PFSK-1 (cell line): ENCODE measurements around the gene CYTH1.

Experiments used
- POLR2AphosphoS5 ChIP-seq: IDR thresholded peaks from 2 replicates; pipeline ENCODE4 v1.6.1; 2012; ENCODE audit warnings: low read depth, mild to moderate bottlenecking, control low read depth, low read length, moderate library complexity
- SIN3A ChIP-seq: IDR thresholded peaks from 2 replicates; pipeline ENCODE4 v1.6.1; 2012; ENCODE audit warnings: mild to moderate bottlenecking, low read length, moderate library complexity, borderline replicate concordance; ENCODE audit not compliant: insufficient read depth
- TAF1 ChIP-seq: IDR thresholded peaks from 2 replicates; pipeline ENCODE4 v1.6.1; 2012; ENCODE audit warnings: low read length, control low read depth, borderline replicate concordance; ENCODE audit not compliant: insufficient read depth
- TF ChIP-seq, protein P1 (sequence below), 2 experiments: IDR thresholded peaks; 2 replicates each; pipeline versions ENCODE4 v1.6.1 to v1.8.0; 2011 to 2012; ENCODE audit warnings: low read depth in 2 of 2, low read length in 2 of 2, control low read depth in 1 of 2, inconsistent platforms in 1 of 2, mild to moderate bottlenecking in 1 of 2, moderate library complexity in 1 of 2; ENCODE audit not compliant: insufficient read depth in 1 of 2

- no peak for TF ChIP-seq TAF1
- no peak for TF ChIP-seq SIN3A
- no peak for TF ChIP-seq POLR2AphosphoS5
- TF ChIP-seq, protein P1, sequence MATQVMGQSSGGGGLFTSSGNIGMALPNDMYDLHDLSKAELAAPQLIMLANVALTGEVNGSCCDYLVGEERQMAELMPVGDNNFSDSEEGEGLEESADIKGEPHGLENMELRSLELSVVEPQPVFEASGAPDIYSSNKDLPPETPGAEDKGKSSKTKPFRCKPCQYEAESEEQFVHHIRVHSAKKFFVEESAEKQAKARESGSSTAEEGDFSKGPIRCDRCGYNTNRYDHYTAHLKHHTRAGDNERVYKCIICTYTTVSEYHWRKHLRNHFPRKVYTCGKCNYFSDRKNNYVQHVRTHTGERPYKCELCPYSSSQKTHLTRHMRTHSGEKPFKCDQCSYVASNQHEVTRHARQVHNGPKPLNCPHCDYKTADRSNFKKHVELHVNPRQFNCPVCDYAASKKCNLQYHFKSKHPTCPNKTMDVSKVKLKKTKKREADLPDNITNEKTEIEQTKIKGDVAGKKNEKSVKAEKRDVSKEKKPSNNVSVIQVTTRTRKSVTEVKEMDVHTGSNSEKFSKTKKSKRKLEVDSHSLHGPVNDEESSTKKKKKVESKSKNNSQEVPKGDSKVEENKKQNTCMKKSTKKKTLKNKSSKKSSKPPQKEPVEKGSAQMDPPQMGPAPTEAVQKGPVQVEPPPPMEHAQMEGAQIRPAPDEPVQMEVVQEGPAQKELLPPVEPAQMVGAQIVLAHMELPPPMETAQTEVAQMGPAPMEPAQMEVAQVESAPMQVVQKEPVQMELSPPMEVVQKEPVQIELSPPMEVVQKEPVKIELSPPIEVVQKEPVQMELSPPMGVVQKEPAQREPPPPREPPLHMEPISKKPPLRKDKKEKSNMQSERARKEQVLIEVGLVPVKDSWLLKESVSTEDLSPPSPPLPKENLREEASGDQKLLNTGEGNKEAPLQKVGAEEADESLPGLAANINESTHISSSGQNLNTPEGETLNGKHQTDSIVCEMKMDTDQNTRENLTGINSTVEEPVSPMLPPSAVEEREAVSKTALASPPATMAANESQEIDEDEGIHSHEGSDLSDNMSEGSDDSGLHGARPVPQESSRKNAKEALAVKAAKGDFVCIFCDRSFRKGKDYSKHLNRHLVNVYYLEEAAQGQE (IDR thresholded peaks at IDR 0.05; ENCODE audit: insufficient read depth in 1 of 2, low read depth in 2 of 2, low read length in 2 of 2), result no peak
Measured at GRCh38 chr17:78812855-78813254, 30.8 kb upstream of the CYTH1 start.
